Endothelial cell of umbilical vein (primary cell): ENCODE measurements around the gene PLEKHA8. TPM values are rescaled to one million over a fixed set of nuclear protein-coding genes. Genes with fewer than 3 reads are reported as not detected.

ENCODE experiments used
- BruUV-seq: library from RNA; stranded (reverse); fragments of 400-500 nt; replicated peaks from 2 replicates; lab custom pipeline; 2021; lab: Mats Ljungman, UMichigan
- CTCF ChIA-PET: fragments of 300-600, 350-600 bp; sonication (Branson Sonifier 250); formaldehyde crosslinking; loops from one replicate; lab custom pipeline; 2021; ENCODE audit warnings: antibody characterized with exemption, inconsistent platforms; lab: Charles Lee
- POLR2A ChIA-PET: fragments of 300-600, 350-600 bp; sonication (Branson Sonifier 250); formaldehyde crosslinking; loops from one replicate; lab custom pipeline; 2021; ENCODE audit warnings: antibody characterized with exemption, inconsistent platforms; lab: Charles Lee
- DNase-seq: peaks from one replicate; pipeline ENCODE4 v3.0.0-alpha.2; 2011; ENCODE audit warnings: low read depth, low spot score
- FAIRE-seq: peaks from 2 replicates; lab custom pipeline; 2011; peaks lifted over from hg19 to GRCh38; lab: Jason Lieb, UNC
- H2AFZ ChIP-seq: 2 replicates; pipeline ENCODE4 v1.6.0; 2012; ENCODE audit warnings: low read depth, low read length, control low read depth, inconsistent platforms
- H3K27ac ChIP-seq: 2 replicates; pipeline ENCODE4 v1.5.1; 2011; ENCODE audit warnings: low read depth, mild to moderate bottlenecking, control low read depth, low read length, moderate library complexity; ENCODE audit not compliant: insufficient read depth
- H3K27me3 ChIP-seq, 2 experiments: 2 replicates each; pipeline versions ENCODE4 v1.6.0 to v1.6.1; 2011; ENCODE audit warnings: low read length in 2 of 2, mixed read lengths in 1 of 2; ENCODE audit not compliant: control insufficient read depth in 2 of 2, insufficient read depth in 2 of 2
- H3K36me3 ChIP-seq, 2 experiments: 2 replicates in 1 of 2; 3 replicates in 1 of 2; pipeline ENCODE4 v1.5.1; 2011; ENCODE audit warnings: low read length in 2 of 2, mild to moderate bottlenecking in 1 of 2, moderate library complexity in 1 of 2; ENCODE audit not compliant: control insufficient read depth in 2 of 2, insufficient read depth in 2 of 2; ENCODE audit errors: extremely low read depth in 1 of 2
- H3K4me1 ChIP-seq: 3 replicates; pipeline ENCODE4 v1.5.1; 2011; ENCODE audit warnings: mild to moderate bottlenecking, low read length; ENCODE audit not compliant: control insufficient read depth, insufficient read depth; ENCODE audit errors: extremely low read depth
- H3K4me2 ChIP-seq: 2 replicates; pipeline ENCODE4 v1.6.1; 2011; ENCODE audit warnings: low read length, control low read depth, mixed read lengths; ENCODE audit not compliant: insufficient read depth
- H3K4me3 ChIP-seq, 3 experiments: fragments of 200-600 bp in 1 of 3; sonication (generic), shearing (Covaris generic) in 1 of 3; replicated peaks in 1 of 3; 2 replicates each; pipeline ENCODE4 v1.5.1; 2011 to 2016; ENCODE audit warnings: control low read depth in 3 of 3, low read length in 3 of 3, mild to moderate bottlenecking in 2 of 3, inconsistent platforms in 1 of 3, low read depth in 1 of 3, moderate library complexity in 1 of 3; ENCODE audit not compliant: insufficient read depth in 1 of 3
- H3K79me2 ChIP-seq: 2 replicates; pipeline ENCODE4 v1.6.0; 2012; ENCODE audit warnings: low read length, inconsistent platforms; ENCODE audit not compliant: control insufficient read depth, insufficient read depth
- H3K9ac ChIP-seq: replicated peaks from 2 replicates; pipeline ENCODE3; 2011; ENCODE audit warnings: low read length, control low read depth; ENCODE audit not compliant: insufficient read depth; ENCODE audit errors: extremely low read depth
- H3K9me1 ChIP-seq: replicated peaks from 3 replicates; pipeline ENCODE4 v1.6.0; 2011; ENCODE audit warnings: mild to moderate bottlenecking, low read length; ENCODE audit not compliant: control insufficient read depth, insufficient read depth; ENCODE audit errors: extremely low read depth
- H3K9me3 ChIP-seq: replicated peaks from 2 replicates; pipeline ENCODE4 v1.5.1; 2012; ENCODE audit warnings: low read length, inconsistent platforms; ENCODE audit not compliant: control insufficient read depth, insufficient read depth
- H4K20me1 ChIP-seq: replicated peaks from 2 replicates; pipeline ENCODE3; 2011; ENCODE audit warnings: mild to moderate bottlenecking, low read length; ENCODE audit not compliant: control insufficient read depth, insufficient read depth; ENCODE audit errors: extremely low read depth
- CTCF ChIP-seq, 2 donors: IDR thresholded peaks; 1 replicate in 1 of 2; 2 replicates in 1 of 2; pipeline ENCODE4 v1.5.1; 2011; ENCODE audit warnings: low read length in 2 of 2, mild to moderate bottlenecking in 2 of 2, moderate library complexity in 2 of 2, control low read depth in 1 of 2, inconsistent platforms in 1 of 2, low read depth in 1 of 2; ENCODE audit not compliant: insufficient read depth in 1 of 2; ENCODE audit errors: extremely low read depth in 1 of 2
- EZH2 ChIP-seq: IDR thresholded peaks from 2 replicates; pipeline ENCODE4 v1.6.1; 2012; ENCODE audit warnings: borderline replicate concordance, low read depth, mild to moderate bottlenecking, moderate library complexity, low read length, inconsistent platforms; ENCODE audit not compliant: severe bottlenecking
- FOS ChIP-seq: IDR thresholded peaks from 2 replicates; pipeline ENCODE4 v1.6.1; 2011; ENCODE audit warnings: mild to moderate bottlenecking, low read length, moderate library complexity, borderline replicate concordance; ENCODE audit not compliant: insufficient read depth
- GATA2 ChIP-seq: IDR thresholded peaks from 2 replicates; pipeline ENCODE4 v1.7.0; 2011; ENCODE audit warnings: low read depth, mild to moderate bottlenecking, moderate library complexity, mixed read lengths, low read length; ENCODE audit not compliant: insufficient read length, insufficient read depth
- JUN ChIP-seq: IDR thresholded peaks from 2 replicates; pipeline ENCODE4 v1.6.1; 2011; ENCODE audit warnings: borderline replicate concordance, low read depth; ENCODE audit not compliant: insufficient read length, insufficient read depth
- MAX ChIP-seq: IDR thresholded peaks from 2 replicates; pipeline ENCODE4 v1.6.1; 2011; ENCODE audit not compliant: insufficient read depth, insufficient read length
- MYC ChIP-seq: IDR thresholded peaks from one replicate; pipeline ENCODE4 v1.6.1; 2011; ENCODE audit warnings: mild to moderate bottlenecking, low read depth, low read length
- POLR2A ChIP-seq: IDR thresholded peaks from 2 replicates; pipeline ENCODE4 v1.6.1; 2012; ENCODE audit warnings: low read depth, mild to moderate bottlenecking, control low read depth, low read length
- POLR2AphosphoS5 ChIP-seq: IDR thresholded peaks from 2 replicates; pipeline ENCODE4 v1.6.1; 2012; ENCODE audit warnings: low read depth, mild to moderate bottlenecking, control low read depth, low read length, moderate library complexity; ENCODE audit not compliant: insufficient read depth
- dilution Hi-C: fragments of 300-500 bp; cut with MboI; formaldehyde crosslinking; loops from one replicate; pipeline ENCODE4 v1.15.0; 2019; ENCODE audit warnings: low sequenced_read_pairs; ENCODE audit not compliant: extremely low pct_ligation_motif_present
- intact Hi-C: fragments of 100-400 bp; cut with micrococcal nuclease; formaldehyde crosslinking; loops from one replicate; pipeline ENCODE4 v1.10.0; 2022
- polyA plus RNA-seq, 4 experiments: library from polyadenylated mRNA; depleted of rRNA in 3 of 4; stranded (reverse) in 3 of 4; unstranded in 1 of 4; fragments of >200 nt; gene quantifications; 2 replicates each; pipeline versions ENCODE4 v1.2.1 to v1.2.3, GENCODE V29; 2011 to 2012; ENCODE audit warnings: missing spikeins in 1 of 4
- total RNA-seq: library from RNA; stranded (reverse); gene quantifications from 2 replicates; pipeline ENCODE4 v1.2.3, GENCODE V29; 2021

The PLEKHA8 gene
- total and polyA plus RNA-seq, 2 donors (not counting 3 experiments of a cell fraction or from before 2014, with no cell fraction given) = 4.5 to 19.8 TPM

- Histone ChIP-seq H3K27me3 (no peaks in the 10 kb centered on the region), H4K20me1 (no peaks in the 10 kb centered on the region), H3K9me3 (no peaks in the 10 kb centered on the region), H3K4me3 (no peak overlapping the region), H3K27ac (no peak overlapping the region), H2AFZ (no peak overlapping the region), H3K4me1 (no peaks in the 10 kb centered on the region), H3K4me2 (no peak overlapping the region), H3K79me2 (no peaks in the 10 kb centered on the region), H3K9me1 (no peaks in the 10 kb centered on the region), H3K9ac (no peak overlapping the region), H3K36me3 (peaks cover 2 to 3% of the 10 kb centered on the region in 2 experiments)
- TF ChIP-seq MYC (no peak), EZH2 (no peak), POLR2A (no peak), GATA2 (no peak), CTCF (IDR thresholded peaks at IDR 0.05; ENCODE audit: extremely low read depth in 1 of 2, insufficient read depth in 1 of 2, low read depth in 1 of 2, low read length in 2 of 2) (no peak), FOS (no peak), JUN (no peak), MAX (no peak), POLR2AphosphoS5 (no peak)
- DNase-seq (no peak), FAIRE-seq (no peak)
- CTCF ChIA-PET = no interaction called here
- intact Hi-C loops (no loop called here), dilution Hi-C loops (no loop called here)
- POLR2A ChIA-PET = no interaction called here
- no TSS peak for BruUV-seq
Measured at GRCh38 chr7:30010021-30010420, 18.2 kb upstream of the PLEKHA8 start.
